Nephron (organoid): Measurements from ENCODE around the gene PUSL1.

ENCODE experiments used
- H3K27ac Mint-ChIP-seq, 3 experiments: 2 replicates each; pipeline ENCODE4 v1.8.0; 2020; ENCODE audit warnings: mixed read lengths in 3 of 3, mild to moderate bottlenecking in 2 of 3, moderate library complexity in 1 of 3
- H3K27me3 Mint-ChIP-seq: 2 replicates; pipeline ENCODE4 v1.8.0; 2021; ENCODE audit warnings: low read depth, mild to moderate bottlenecking, moderate library complexity, mixed read lengths
- H3K36me3 Mint-ChIP-seq: 2 replicates; pipeline ENCODE4 v1.8.0; 2020; ENCODE audit warnings: low read depth, mixed read lengths
- H3K4me1 Mint-ChIP-seq: 2 replicates; pipeline ENCODE4 v1.8.0; 2020; ENCODE audit warnings: mixed read lengths
- H3K4me3 Mint-ChIP-seq, 3 experiments: 2 replicates each; pipeline ENCODE4 v1.8.0; 2020; ENCODE audit warnings: mild to moderate bottlenecking in 3 of 3, mixed read lengths in 3 of 3, moderate library complexity in 2 of 3
- H3K9me3 Mint-ChIP-seq: 2 replicates; pipeline ENCODE4 v1.8.0; 2020; ENCODE audit warnings: mixed read lengths
- CTCF ChIP-seq, 3 experiments: fragments of 200-600 bp; sonication (generic); IDR thresholded peaks; one replicate each; pipeline ENCODE4 v1.5.0; 2021; ENCODE audit warnings: antibody characterized with exemption in 3 of 3; ENCODE audit not compliant: unreplicated experiment in 3 of 3

Gene PUSL1

GRCh38 chr1:1262071-1262470, 46.3 kb upstream of the PUSL1 start:
- Mint-ChIP-seq H3K27ac (no peak overlapping the region), H3K9me3 (no peaks in the 10 kb centered on the region), H3K4me1 (peaks cover 5% of the 10 kb centered on the region), H3K4me3 (no peak overlapping the region), H3K36me3 (peaks cover 53% of the 10 kb centered on the region), H3K27me3 (no peaks in the 10 kb centered on the region)
- no peak for TF ChIP-seq CTCF (IDR thresholded peaks at IDR 0.05; ENCODE audit: unreplicated experiment in 3 of 3)

- Mint-ChIP-seq H3K27ac (no peak overlapping the region), H3K36me3 (peaks cover 54% of the 10 kb centered on the region), H3K4me1 (peaks cover 5% of the 10 kb centered on the region), H3K27me3 (no peaks in the 10 kb centered on the region), H3K4me3 (no peak overlapping the region), H3K9me3 (no peaks in the 10 kb centered on the region)
- no peak for TF ChIP-seq CTCF (IDR thresholded peaks at IDR 0.05; ENCODE audit: unreplicated experiment in 3 of 3)
These were observed 45.6 kb upstream of the PUSL1 start for GRCh38 chr1:1262758-1263157.

GRCh38 chr1:1264026-1264425, 44.4 kb upstream of the PUSL1 start:
- H3K4me3 Mint-ChIP-seq = no peak overlapping the region
- H3K36me3 Mint-ChIP-seq = peaks cover 47% of the 10 kb centered on the region
- no peak overlapping the region for H3K27ac Mint-ChIP-seq
- H3K27me3 Mint-ChIP-seq = no peaks in the 10 kb centered on the region
- H3K4me1 Mint-ChIP-seq = peaks cover 5% of the 10 kb centered on the region
- no peaks in the 10 kb centered on the region for H3K9me3 Mint-ChIP-seq
- TF ChIP-seq CTCF (IDR thresholded peaks at IDR 0.05; ENCODE audit: unreplicated experiment in 3 of 3) = no peak

GRCh38 chr1:1264868-1265272, 43.5 kb upstream of the PUSL1 start:
- peaks cover 43% of the 10 kb centered on the region for H3K36me3 Mint-ChIP-seq
- no peaks in the 10 kb centered on the region for H3K27me3 Mint-ChIP-seq
- H3K9me3 Mint-ChIP-seq = no peaks in the 10 kb centered on the region
- H3K27ac Mint-ChIP-seq = no peak overlapping the region
- TF ChIP-seq CTCF (IDR thresholded peaks at IDR 0.05; ENCODE audit: unreplicated experiment in 3 of 3) = no peak
- H3K4me1 Mint-ChIP-seq = peaks cover 7% of the 10 kb centered on the region
- H3K4me3 Mint-ChIP-seq = no peak overlapping the region

GRCh38 chr1:1267488-1268283, 40.7 kb upstream of the PUSL1 start:
- Mint-ChIP-seq H3K9me3 (no peaks in the 10 kb centered on the region), H3K27me3 (no peaks in the 10 kb centered on the region), H3K4me1 (peaks cover 34% of the 10 kb centered on the region), H3K36me3 (peaks cover 30% of the 10 kb centered on the region), H3K4me3 (no peak overlapping the region), H3K27ac (no peak overlapping the region)
- no peak for TF ChIP-seq CTCF (IDR thresholded peaks at IDR 0.05; ENCODE audit: unreplicated experiment in 3 of 3)

- H3K27me3 Mint-ChIP-seq = no peaks in the 10 kb centered on the region
- H3K9me3 Mint-ChIP-seq = no peaks in the 10 kb centered on the region
- TF ChIP-seq CTCF (IDR thresholded peaks at IDR 0.05; ENCODE audit: unreplicated experiment in 3 of 3) = no peak
These were observed 40.1 kb upstream of the PUSL1 start for GRCh38 chr1:1268284-1268682.

More at GRCh38 chr1:1268284-1268682, 40.1 kb upstream of the PUSL1 start:
- Mint-ChIP-seq H3K27ac (no peak overlapping the region), H3K4me1 (peaks cover 37% of the 10 kb centered on the region), H3K4me3 (no peak overlapping the region), H3K36me3 (peaks cover 27% of the 10 kb centered on the region)
